GM18502 (cell line): Measurements from ENCODE around the gene ZP4.
A peak's percentile ranks its signal among the peaks of the same experiment; 100 is the strongest.
"Not testable (repeated sequence)": the region's sequence is repeated elsewhere in the genome, so short reads cannot be mapped to it uniquely, and the experiment has no call there.

Source experiments
- ATAC-seq: cut with Tn5 transposase; IDR thresholded peaks from one replicate; pipeline ENCODE4 v1.9.1; 2021; ENCODE audit warnings: mild to moderate bottlenecking; ENCODE audit not compliant: unreplicated experiment, poor library complexity

The ZP4 gene

GRCh38 chr1:237879195-237879594 lies 11.5 kb downstream of the ZP4 start:
- no peak for ATAC-seq

GRCh38 chr1:237878406-237878805 lies 12.3 kb downstream of the ZP4 start:
- no peak for ATAC-seq

GRCh38 chr1:237877631-237878030 lies 13.1 kb downstream of the ZP4 start:
- no peak for ATAC-seq

- no peak for ATAC-seq
These were observed 15.4 kb downstream of the ZP4 start for GRCh38 chr1:237875291-237875690.

GRCh38 chr1:237873487-237874211 lies 17.1 kb downstream of the ZP4 start:
- ATAC-seq = no peak

GRCh38 chr1:237868817-237869600 lies 21.7 kb downstream of the ZP4 start:
- ATAC-seq = no peak

GRCh38 chr1:237867380-237867888 lies 23.3 kb downstream of the ZP4 start:
- ATAC-seq = no peak

- peak; percentile 82 for ATAC-seq
These were observed 26.1 kb downstream of the ZP4 start for GRCh38 chr1:237864338-237865244.

GRCh38 chr1:237863234-237863633 lies 27.5 kb downstream of the ZP4 start:
- ATAC-seq = peak; percentile 36

GRCh38 chr1:237861944-237862343 lies 28.8 kb downstream of the ZP4 start:
- no peak for ATAC-seq

GRCh38 chr1:237858992-237859391 lies 31.7 kb downstream of the ZP4 start:
- no peak for ATAC-seq

GRCh38 chr1:237857455-237857854 lies 33.3 kb downstream of the ZP4 start:
- ATAC-seq = no peak

- no peak for ATAC-seq
These were observed 38.4 kb downstream of the ZP4 start for GRCh38 chr1:237852342-237852741.

GRCh38 chr1:237851210-237851845 lies 39.4 kb downstream of the ZP4 start:
- peak; percentile 54 for ATAC-seq

GRCh38 chr1:237843516-237843915 lies 47.2 kb downstream of the ZP4 start:
- not testable (repeated sequence) for ATAC-seq

GRCh38 chr1:237841485-237841884 lies 49.2 kb downstream of the ZP4 start:
- ATAC-seq = no peak

GRCh38 chr1:237838904-237839534 lies 51.7 kb downstream of the ZP4 start:
- no peak for ATAC-seq

- ATAC-seq = no peak
These were observed 52.4 kb downstream of the ZP4 start for GRCh38 chr1:237838320-237838719.

GRCh38 chr1:237834461-237834860 lies 56.3 kb downstream of the ZP4 start:
- ATAC-seq = no peak

GRCh38 chr1:237834048-237834447 lies 56.7 kb downstream of the ZP4 start:
- ATAC-seq = no peak
